ENCODE results near the gene ENTHD1.

GRCh38 chr22:39940757-39941305 lies 47.3 kb upstream of the ENTHD1 start:
- TF ChIP-seq CTCF (IDR thresholded peaks at IDR 0.05) = peak in 2 of 6 experiments; percentile 28 to 45
- TF ChIP-seq POLR2A (IDR thresholded peaks at IDR 0.05) = no peak

All from Peyer's patch (tissue), 4 donors.